HEK293 (cell line): Measurements from ENCODE around the gene MAGI2.
A peak's percentile ranks its signal among the peaks of the same experiment; 100 is the strongest.

Source experiments
- CTCF ChIA-PET: fragments of 350-600 bp; formaldehyde crosslinking; extraction: SDS; loops from one replicate; lab custom pipeline; 2021; ENCODE audit warnings: antibody characterized with exemption; lab: Yijun Ruan, JAX
- POLR2A ChIA-PET: fragments of 300-600 bp; formaldehyde crosslinking; extraction: SDS; loops from one replicate; lab custom pipeline; 2020; ENCODE audit warnings: antibody characterized with exemption, inconsistent platforms; lab: Yijun Ruan, JAX
- H3K27ac ChIP-seq: fragments of 200-500 bp; sonication (Bioruptor generic); 2 replicates; pipeline ENCODE4 v1.5.1; 2014; ENCODE audit warnings: low read depth, low read length, control low read depth, inconsistent platforms; ENCODE audit errors: extremely low read depth
- H3K36me3 ChIP-seq, 2 experiments: fragments of 200-500 bp in 1 of 2; sonication (Bioruptor generic) in 1 of 2; 1 replicate in 1 of 2; 2 replicates in 1 of 2; pipeline ENCODE4 v1.5.1; 2014 to 2017; ENCODE audit warnings: inconsistent platforms in 2 of 2, low read length in 2 of 2; ENCODE audit not compliant: control insufficient read depth in 2 of 2, insufficient read depth in 1 of 2
- H3K4me1 ChIP-seq: fragments of 200-500 bp; sonication (Bioruptor generic); 2 replicates; pipeline ENCODE4 v1.5.1; 2014; ENCODE audit warnings: mild to moderate bottlenecking, low read length, inconsistent platforms; ENCODE audit not compliant: control insufficient read depth, insufficient read depth
- H3K4me3 ChIP-seq: 2 replicates; pipeline ENCODE4 v1.5.1; 2011; ENCODE audit warnings: low read depth, mild to moderate bottlenecking, control low read depth, low read length, moderate library complexity
- H3K9me3 ChIP-seq: fragments of 200-500 bp; sonication (Bioruptor generic); 2 replicates; pipeline ENCODE4 v1.5.1; 2014; ENCODE audit warnings: low read depth, low read length, inconsistent platforms; ENCODE audit not compliant: control insufficient read depth, insufficient read depth
- GLIS1 ChIP-seq: fragments of 450-650 bp; formaldehyde crosslinking; IDR thresholded peaks from 2 replicates; pipeline ENCODE4 v1.5.1; 2016; ENCODE audit warnings: missing biosample characterization, missing genetic modification characterization
- HOXC10 ChIP-seq: sonication (generic); formaldehyde crosslinking; IDR thresholded peaks from 2 replicates; pipeline ENCODE4 v1.8.1; 2023; ENCODE audit warnings: mild to moderate bottlenecking, missing genetic modification reagents
- KLF7 ChIP-seq: fragments of 450-650 bp; formaldehyde crosslinking; IDR thresholded peaks from 2 replicates; pipeline ENCODE4 v1.5.1; 2016; ENCODE audit warnings: missing biosample characterization, missing genetic modification characterization, borderline replicate concordance
- OSR2 ChIP-seq: fragments of 450-650 bp; formaldehyde crosslinking; IDR thresholded peaks from 2 replicates; pipeline ENCODE4 v1.5.1; 2016; ENCODE audit warnings: missing biosample characterization, missing genetic modification characterization
- TCF7L2 ChIP-seq: IDR thresholded peaks from 2 replicates; pipeline ENCODE4 v1.6.1; 2011; ENCODE audit warnings: low read depth, mild to moderate bottlenecking, inconsistent platforms, low read length, moderate library complexity, borderline replicate concordance
- ZNF133 ChIP-seq: fragments of 450-650 bp; formaldehyde crosslinking; IDR thresholded peaks from 2 replicates; pipeline ENCODE4 v1.5.1; 2016; ENCODE audit warnings: missing biosample characterization, missing genetic modification characterization
- ZNF140 ChIP-seq: fragments of 450-650 bp; formaldehyde crosslinking; IDR thresholded peaks from 2 replicates; pipeline ENCODE4 v1.5.1; 2016; ENCODE audit warnings: missing biosample characterization, missing genetic modification characterization
- ZNF175 ChIP-seq: fragments of 450-650 bp; formaldehyde crosslinking; IDR thresholded peaks from 2 replicates; pipeline ENCODE4 v1.5.1; 2016; ENCODE audit warnings: missing biosample characterization, missing genetic modification characterization
- ZNF214 ChIP-seq: fragments of 450-650 bp; formaldehyde crosslinking; IDR thresholded peaks from 2 replicates; pipeline ENCODE4 v1.5.1; 2017; ENCODE audit warnings: missing biosample characterization, mild to moderate bottlenecking, missing genetic modification characterization, borderline replicate concordance
- ZNF292 ChIP-seq: fragments of 450-650 bp; formaldehyde crosslinking; IDR thresholded peaks from 2 replicates; pipeline ENCODE4 v1.5.1; 2016; ENCODE audit warnings: low read depth, missing biosample characterization, missing genetic modification characterization, borderline replicate concordance
- ZNF324 ChIP-seq: fragments of 450-650 bp; formaldehyde crosslinking; IDR thresholded peaks from 2 replicates; pipeline ENCODE4 v1.5.1; 2016; ENCODE audit warnings: missing biosample characterization, missing genetic modification characterization
- ZNF416 ChIP-seq: fragments of 450-650 bp; formaldehyde crosslinking; IDR thresholded peaks from 2 replicates; pipeline ENCODE4 v1.5.1; 2016; ENCODE audit warnings: missing biosample characterization, missing genetic modification characterization
- ZNF623 ChIP-seq: fragments of 450-650 bp; formaldehyde crosslinking; IDR thresholded peaks from 2 replicates; pipeline ENCODE4 v1.5.1; 2016; ENCODE audit warnings: missing biosample characterization, missing genetic modification characterization
- ZNF629 ChIP-seq: fragments of 450-650 bp; formaldehyde crosslinking; IDR thresholded peaks from 2 replicates; pipeline ENCODE4 v1.5.1; 2017; ENCODE audit warnings: missing biosample characterization, missing genetic modification characterization
- ZNF660 ChIP-seq: fragments of 450-650 bp; IDR thresholded peaks from 2 replicates; pipeline ENCODE4 v1.5.1; 2018; ENCODE audit warnings: missing biosample characterization, mild to moderate bottlenecking, missing genetic modification characterization
- ZNF777 ChIP-seq: fragments of 450-650 bp; formaldehyde crosslinking; IDR thresholded peaks from 2 replicates; pipeline ENCODE4 v1.5.1; 2017; ENCODE audit warnings: missing biosample characterization, missing genetic modification characterization, borderline replicate concordance
- TF ChIP-seq, protein P1 (sequence below): fragments of 450-650 bp; formaldehyde crosslinking; IDR thresholded peaks from 2 replicates; pipeline ENCODE4 v1.5.1; 2016; ENCODE audit warnings: missing biosample characterization, missing genetic modification characterization
- TF ChIP-seq, protein P2 (sequence below): fragments of 450-650 bp; formaldehyde crosslinking; IDR thresholded peaks from 2 replicates; pipeline ENCODE4 v1.5.1; 2016; ENCODE audit warnings: missing biosample characterization, missing genetic modification characterization
- TF ChIP-seq, protein P3 (sequence below): fragments of 450-650 bp; formaldehyde crosslinking; IDR thresholded peaks from 2 replicates; pipeline ENCODE4 v1.5.1; 2017; ENCODE audit warnings: missing biosample characterization, missing genetic modification characterization
- TF ChIP-seq, protein P4 (sequence below): fragments of 450-650 bp; formaldehyde crosslinking; IDR thresholded peaks from 2 replicates; pipeline ENCODE4 v1.5.1; 2017; ENCODE audit warnings: missing biosample characterization, missing genetic modification characterization

The MAGI2 gene

DNA sequence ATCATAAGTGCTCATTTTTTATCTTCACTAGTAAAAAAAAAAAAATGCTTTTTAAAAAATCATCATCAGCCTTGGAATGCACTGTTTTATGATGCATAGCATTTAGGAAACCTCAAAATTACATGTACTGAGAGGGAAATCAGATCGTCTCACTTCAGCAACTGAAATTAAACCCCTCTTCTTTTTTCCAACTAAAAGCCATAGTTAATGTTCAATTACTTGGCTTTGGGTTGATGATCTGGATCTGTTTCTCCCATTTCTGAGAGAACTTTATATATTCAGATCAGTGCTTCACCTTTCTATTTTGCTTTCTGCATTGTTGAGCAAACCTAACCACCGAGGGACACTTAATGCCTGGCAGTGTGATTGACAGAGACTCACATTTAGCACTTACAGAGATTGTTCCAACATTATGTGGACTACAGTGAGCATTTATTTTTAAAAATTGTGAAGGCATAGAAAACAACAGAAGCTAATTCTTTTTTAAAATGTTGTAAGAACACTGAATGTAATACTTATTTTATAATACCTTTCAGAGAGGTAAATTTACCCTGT is 976.5 kb downstream of the MAGI2 start:
- Histone ChIP-seq H3K4me1 (no peaks in the 10 kb centered on the region), H3K4me3 (no peak overlapping the region), H3K27ac (no peak overlapping the region), H3K36me3 (no peaks in the 10 kb centered on the region), H3K9me3 (no peaks in the 10 kb centered on the region)
- ChIA-PET CTCF (no interaction called here), POLR2A (interaction anchor here (0.8 kb wide), 1 partner anchor 148 kb away, joined by 3 read pairs; no protein-coding TSS in a partner anchor)
- TF ChIP-seq, protein P1, sequence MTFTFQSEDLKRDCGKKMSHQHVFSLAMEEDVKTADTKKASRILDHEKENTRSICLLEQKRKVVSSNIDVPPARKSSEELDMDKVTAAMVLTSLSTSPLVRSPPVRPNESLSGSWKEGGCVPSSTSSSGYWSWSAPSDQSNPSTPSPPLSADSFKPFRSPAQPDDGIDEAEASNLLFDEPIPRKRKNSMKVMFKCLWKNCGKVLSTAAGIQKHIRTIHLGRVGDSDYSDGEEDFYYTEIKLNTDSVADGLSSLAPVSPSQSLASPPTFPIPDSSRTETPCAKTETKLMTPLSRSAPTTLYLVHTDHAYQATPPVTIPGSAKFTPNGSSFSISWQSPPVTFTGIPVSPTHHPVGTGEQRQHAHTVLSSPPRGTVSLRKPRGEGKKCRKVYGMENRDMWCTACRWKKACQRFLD (tag by site-specific recombination) = no peak
- TF ChIP-seq ZNF623 (tag by site-specific recombination) (no peak), ZNF777 (tag by site-specific recombination) (no peak), ZNF324 (tag by site-specific recombination) (no peak), ZNF133 (tag by site-specific recombination) (no peak), HOXC10 (CRISPR knock-in tag) (no peak), GLIS1 (tag by site-specific recombination) (no peak)
- TF ChIP-seq, protein P2, sequence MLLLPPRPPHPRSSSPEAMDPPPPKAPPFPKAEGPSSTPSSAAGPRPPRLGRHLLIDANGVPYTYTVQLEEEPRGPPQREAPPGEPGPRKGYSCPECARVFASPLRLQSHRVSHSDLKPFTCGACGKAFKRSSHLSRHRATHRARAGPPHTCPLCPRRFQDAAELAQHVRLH (tag by site-specific recombination) = no peak
- TF ChIP-seq, protein P3, sequence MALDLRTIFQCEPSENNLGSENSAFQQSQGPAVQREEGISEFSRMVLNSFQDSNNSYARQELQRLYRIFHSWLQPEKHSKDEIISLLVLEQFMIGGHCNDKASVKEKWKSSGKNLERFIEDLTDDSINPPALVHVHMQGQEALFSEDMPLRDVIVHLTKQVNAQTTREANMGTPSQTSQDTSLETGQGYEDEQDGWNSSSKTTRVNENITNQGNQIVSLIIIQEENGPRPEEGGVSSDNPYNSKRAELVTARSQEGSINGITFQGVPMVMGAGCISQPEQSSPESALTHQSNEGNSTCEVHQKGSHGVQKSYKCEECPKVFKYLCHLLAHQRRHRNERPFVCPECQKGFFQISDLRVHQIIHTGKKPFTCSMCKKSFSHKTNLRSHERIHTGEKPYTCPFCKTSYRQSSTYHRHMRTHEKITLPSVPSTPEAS (tag by site-specific recombination) = no peak

DNA sequence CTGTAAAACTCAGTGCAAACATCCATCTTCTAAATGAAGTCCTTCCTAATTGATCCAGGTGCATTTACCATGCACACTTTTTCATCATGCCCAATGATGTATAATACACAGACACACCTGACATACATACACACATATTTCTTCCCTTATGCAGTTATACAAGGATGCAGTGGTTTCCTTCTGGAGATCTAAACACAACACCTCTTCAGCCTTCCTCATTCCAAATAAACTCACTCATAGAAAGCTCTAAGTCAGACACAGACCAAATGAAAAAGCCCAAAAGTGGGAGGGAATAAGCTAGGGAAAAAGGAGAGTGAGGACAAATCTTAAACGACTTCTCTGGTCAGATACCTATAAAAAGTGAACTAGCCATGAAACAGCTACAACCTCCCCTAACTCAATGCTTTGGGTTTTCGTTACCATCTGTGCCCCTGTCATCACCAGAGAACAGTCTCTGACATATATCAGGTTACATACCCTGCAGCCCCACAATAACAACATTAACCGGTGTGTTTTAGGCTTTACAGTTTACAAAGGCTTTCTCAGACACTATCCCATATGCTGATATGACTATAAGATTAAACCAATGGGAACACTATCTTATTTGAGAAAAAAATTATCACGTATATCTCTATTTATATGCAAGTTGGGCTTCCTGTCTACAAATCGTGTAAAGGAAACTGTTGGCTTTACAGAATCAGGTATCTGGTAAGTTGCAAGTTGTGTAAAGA is 979.7 kb downstream of the MAGI2 start:
- no peaks in the 10 kb centered on the region for H3K36me3 ChIP-seq
- no peaks in the 10 kb centered on the region for H3K9me3 ChIP-seq
- ChIA-PET POLR2A (no interaction called here), CTCF (interaction anchor here (0.8 kb wide), 1 partner anchor 37 kb away, joined by 3 read pairs; no protein-coding TSS in a partner anchor)
- H3K27ac ChIP-seq = no peak overlapping the region
- no peaks in the 10 kb centered on the region for H3K4me1 ChIP-seq
- no peak overlapping the region for H3K4me3 ChIP-seq
- no peak for TF ChIP-seq ZNF416 (tag by site-specific recombination)
- TF ChIP-seq ZNF292 (tag by site-specific recombination) = no peak
- no peak for TF ChIP-seq ZNF214 (tag by site-specific recombination)
- TF ChIP-seq ZNF140 (tag by site-specific recombination) = no peak
- TF ChIP-seq, protein P4, sequence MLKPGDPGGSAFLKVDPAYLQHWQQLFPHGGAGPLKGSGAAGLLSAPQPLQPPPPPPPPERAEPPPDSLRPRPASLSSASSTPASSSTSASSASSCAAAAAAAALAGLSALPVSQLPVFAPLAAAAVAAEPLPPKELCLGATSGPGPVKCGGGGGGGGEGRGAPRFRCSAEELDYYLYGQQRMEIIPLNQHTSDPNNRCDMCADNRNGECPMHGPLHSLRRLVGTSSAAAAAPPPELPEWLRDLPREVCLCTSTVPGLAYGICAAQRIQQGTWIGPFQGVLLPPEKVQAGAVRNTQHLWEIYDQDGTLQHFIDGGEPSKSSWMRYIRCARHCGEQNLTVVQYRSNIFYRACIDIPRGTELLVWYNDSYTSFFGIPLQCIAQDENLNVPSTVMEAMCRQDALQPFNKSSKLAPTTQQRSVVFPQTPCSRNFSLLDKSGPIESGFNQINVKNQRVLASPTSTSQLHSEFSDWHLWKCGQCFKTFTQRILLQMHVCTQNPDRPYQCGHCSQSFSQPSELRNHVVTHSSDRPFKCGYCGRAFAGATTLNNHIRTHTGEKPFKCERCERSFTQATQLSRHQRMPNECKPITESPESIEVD (tag by site-specific recombination) = 0 out of 2 replicates have a peak, but pooled peaks have one; percentile 56
- no peak for TF ChIP-seq KLF7 (tag by site-specific recombination)

DNA sequence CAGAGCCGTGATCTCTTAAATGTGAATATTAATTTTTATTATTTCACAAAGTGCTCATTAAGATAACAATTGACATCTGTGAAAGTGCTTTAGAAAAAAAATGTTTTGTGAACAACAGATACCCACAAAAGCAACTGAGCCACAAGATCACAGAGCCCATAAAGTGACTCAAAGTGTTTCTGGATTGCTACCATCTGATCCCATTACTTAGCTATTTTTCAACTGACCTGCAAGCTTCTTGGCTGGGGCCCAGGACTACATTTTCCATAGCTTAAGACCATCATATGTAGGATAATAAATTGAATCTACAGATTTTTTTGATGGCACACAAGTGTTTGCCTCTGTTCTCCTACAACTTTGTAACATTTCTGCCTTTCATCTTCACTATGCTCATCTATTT is 980.4 kb downstream of the MAGI2 start:
- ChIA-PET CTCF (interaction anchor here (0.8 kb wide), 1 partner anchor 38 kb away, joined by 3 read pairs; no protein-coding TSS in a partner anchor), POLR2A (no interaction called here)
- no peaks in the 10 kb centered on the region for H3K4me1 ChIP-seq
- no peaks in the 10 kb centered on the region for H3K36me3 ChIP-seq
- TF ChIP-seq OSR2 (tag by site-specific recombination) (peak; percentile 22; the same call in 1 of the 2 replicates), ZNF629 (tag by site-specific recombination) (no peak), ZNF660 (no peak), ZNF175 (tag by site-specific recombination) (no peak), TCF7L2 (no peak)
- no peak overlapping the region for H3K27ac ChIP-seq
- H3K4me3 ChIP-seq = no peak overlapping the region
- no peaks in the 10 kb centered on the region for H3K9me3 ChIP-seq
